SK-N-SH (cell line): Measurements from ENCODE around the gene MYO16. TPM values are rescaled to one million over a fixed set of nuclear protein-coding genes. Genes with fewer than 3 reads are reported as not detected.
A peak's percentile ranks its signal among the peaks of the same experiment; 100 is the strongest.

Source experiments
- CTCF ChIA-PET: fragments of 300-600, 350-600 bp; formaldehyde crosslinking; extraction: SDS; loops from one replicate; lab custom pipeline; 2021; lab: Yijun Ruan, JAX
- POLR2A ChIA-PET: fragments of 350-600 bp; sonication (Branson Sonifier 250); formaldehyde crosslinking; extraction: SDS; loops from one replicate; lab custom pipeline; 2020; ENCODE audit warnings: antibody characterized with exemption, inconsistent platforms; lab: Yijun Ruan, JAX
- DNase-seq: peaks from one replicate; pipeline ENCODE4 v3.0.0; 2012
- H2AFZ ChIP-seq: fragments of 200-600 bp; sonication (generic); 2 replicates; pipeline ENCODE4 v1.8.1; 2016; ENCODE audit warnings: antibody characterized with exemption, mild to moderate bottlenecking, low read depth
- H3F3A ChIP-seq: fragments of 200-600 bp; sonication (generic); replicated peaks from 2 replicates; pipeline ENCODE3; 2016; ENCODE audit warnings: antibody characterized with exemption, mild to moderate bottlenecking; ENCODE audit not compliant: insufficient read depth
- H3K27ac ChIP-seq, 2 experiments: fragments of 200-500 bp in 1 of 2; fragments of 200-600 bp in 1 of 2; sonication (Bioruptor generic) in 1 of 2; sonication (generic), shearing (Covaris generic) in 1 of 2; 2 replicates each; pipeline versions ENCODE4 v1.5.1 to v1.6.1; 2014 to 2016; ENCODE audit warnings: low read depth in 2 of 2, inconsistent platforms in 1 of 2, low read length in 1 of 2, mild to moderate bottlenecking in 1 of 2, mixed read lengths in 1 of 2
- H3K27me3 ChIP-seq: fragments of 200-600 bp; sonication (generic), shearing (Covaris generic); 2 replicates; pipeline ENCODE4 v1.6.1; 2016; ENCODE audit warnings: mixed run types; ENCODE audit not compliant: insufficient read depth
- H3K36me3 ChIP-seq, 2 experiments: fragments of 200-500 bp in 1 of 2; fragments of 200-600 bp in 1 of 2; sonication (Bioruptor generic) in 1 of 2; sonication (generic) in 1 of 2; replicated peaks in 1 of 2; 2 replicates each; pipeline versions ENCODE3 to v1.5.1; 2014 to 2016; ENCODE audit warnings: low read length in 1 of 2, mild to moderate bottlenecking in 1 of 2; ENCODE audit not compliant: insufficient read depth in 2 of 2, control insufficient read depth in 1 of 2
- H3K4me1 ChIP-seq, 2 experiments: fragments of 200-500 bp in 1 of 2; fragments of 200-600 bp in 1 of 2; sonication (Bioruptor generic) in 1 of 2; sonication (generic), shearing (Covaris generic) in 1 of 2; 2 replicates each; pipeline versions ENCODE4 v1.5.1 to v1.6.1; 2014 to 2016; ENCODE audit warnings: low read depth in 1 of 2, low read length in 1 of 2, mixed run types in 1 of 2; ENCODE audit not compliant: insufficient read depth in 2 of 2, control insufficient read depth in 1 of 2
- H3K4me2 ChIP-seq: fragments of 200-600 bp; sonication (generic), shearing (Covaris generic); 2 replicates; pipeline ENCODE4 v1.6.1; 2017; ENCODE audit warnings: mixed run types
- H3K4me3 ChIP-seq, 2 experiments: fragments of 200-500 bp in 1 of 2; fragments of 200-600 bp in 1 of 2; sonication (Bioruptor generic) in 1 of 2; sonication (generic), shearing (Covaris generic) in 1 of 2; 2 replicates each; pipeline versions ENCODE4 v1.5.1 to v1.8.1; 2014 to 2016; ENCODE audit warnings: low read depth in 2 of 2, inconsistent platforms in 1 of 2, low read length in 1 of 2, mild to moderate bottlenecking in 1 of 2, mixed read lengths in 1 of 2, moderate library complexity in 1 of 2
- H3K79me2 ChIP-seq: fragments of 200-600 bp; sonication (generic); 2 replicates; pipeline ENCODE4 v1.8.1; 2017; ENCODE audit warnings: mild to moderate bottlenecking; ENCODE audit not compliant: insufficient read depth
- H3K9ac ChIP-seq: fragments of 200-600 bp; sonication (generic); 2 replicates; pipeline ENCODE4 v1.6.1; 2017; ENCODE audit warnings: mixed run types
- H3K9me2 ChIP-seq: fragments of 200-600 bp; sonication (generic); 2 replicates; pipeline ENCODE4 v1.6.1; 2017; ENCODE audit warnings: mixed run types
- H3K9me3 ChIP-seq: fragments of 200-600 bp; sonication (generic); 2 replicates; pipeline ENCODE4 v1.6.1; 2017; ENCODE audit warnings: mixed run types, mild to moderate bottlenecking, moderate library complexity
- H4K20me1 ChIP-seq: fragments of 200-600 bp; sonication (generic); 2 replicates; pipeline ENCODE4 v1.6.1; 2017; ENCODE audit warnings: mild to moderate bottlenecking, mixed run types; ENCODE audit not compliant: insufficient read depth
- CTCF ChIP-seq: fragments of 200-600 bp; sonication (generic); IDR thresholded peaks from 2 replicates; pipeline ENCODE4 v1.6.1; 2017; ENCODE audit warnings: antibody characterized with exemption, mild to moderate bottlenecking, moderate library complexity
- ELF1 ChIP-seq: IDR thresholded peaks from 2 replicates; pipeline ENCODE4 v1.4.0; 2012
- FOSL2 ChIP-seq: IDR thresholded peaks from 2 replicates; pipeline ENCODE4 v1.4.0; 2012; ENCODE audit warnings: low read depth, mild to moderate bottlenecking, moderate library complexity, borderline replicate concordance
- GABPA ChIP-seq: IDR thresholded peaks from 2 replicates; pipeline ENCODE4 v1.4.0; 2012; ENCODE audit warnings: low read depth, mild to moderate bottlenecking
- JUND ChIP-seq: IDR thresholded peaks from 2 replicates; pipeline ENCODE4 v1.4.0; 2012
- MEF2A ChIP-seq: IDR thresholded peaks from 2 replicates; pipeline ENCODE4 v1.4.0; 2012; ENCODE audit warnings: low read depth, borderline replicate concordance
- NFIC ChIP-seq: IDR thresholded peaks from 2 replicates; pipeline ENCODE4 v1.4.0; 2012; ENCODE audit warnings: borderline replicate concordance
- POLR2AphosphoS5 ChIP-seq: IDR thresholded peaks from 2 replicates; pipeline ENCODE4 v1.6.1; 2012; ENCODE audit warnings: low read depth, low read length
- RAD21 ChIP-seq: IDR thresholded peaks from 2 replicates; pipeline ENCODE4 v1.6.1; 2012; ENCODE audit warnings: mild to moderate bottlenecking, low read length
- SMC3 ChIP-seq: IDR thresholded peaks from 2 replicates; pipeline ENCODE4 v1.6.1; 2012; ENCODE audit warnings: low read depth, low read length, improper control_type of control experiment
- TAF1 ChIP-seq: IDR thresholded peaks from 2 replicates; pipeline ENCODE4 v1.6.1; 2012; ENCODE audit warnings: low read depth, mild to moderate bottlenecking, low read length, moderate library complexity, borderline replicate concordance
- USF2 ChIP-seq: fragments of 150-350 bp; IDR thresholded peaks from 2 replicates; pipeline ENCODE4 v1.6.1; 2017; ENCODE audit warnings: antibody characterized with exemption, low read length, low read depth, borderline replicate concordance
- YY1 ChIP-seq: IDR thresholded peaks from 2 replicates; pipeline ENCODE4 v1.4.0; 2012; ENCODE audit warnings: low read depth, mild to moderate bottlenecking
- ZBTB33 ChIP-seq: IDR thresholded peaks from 2 replicates; pipeline ENCODE4 v1.4.0; 2012; ENCODE audit warnings: low read depth, borderline replicate concordance
- WGBS: methylation state at CpG from one replicate; pipeline ENCODE4 v1.1.6; 2017; ENCODE audit warnings: low lambda C conversion rate; 5-methylcytosine and 5-hydroxymethylcytosine counted together
- polyA plus RNA-seq, 3 experiments: library from polyadenylated mRNA; depleted of rRNA; stranded (reverse); fragments of >200 nt; gene quantifications; 2 replicates each; pipeline ENCODE4 v1.2.3, GENCODE V29; 2012

The MYO16 gene
- polyA plus RNA-seq, 1 of the 3 experiments (the other 2 are of a cell fraction) = 0.07 TPM

- Histone ChIP-seq H3K9ac (no peak overlapping the region), H3K9me2 (no peaks in the 10 kb centered on the region), H3K4me1 (peaks cover 0 to 3% of the 10 kb centered on the region in 2 experiments; a peak in 1 of 4 replicates), H3K27ac (no peak overlapping the region), H3K4me3 (no peak overlapping the region), H3K9me3 (no peaks in the 10 kb centered on the region), H2AFZ (no peak overlapping the region), H4K20me1 (no peaks in the 10 kb centered on the region), H3K79me2 (no peaks in the 10 kb centered on the region), H3K36me3 (no peaks in the 10 kb centered on the region), H3K4me2 (no peak overlapping the region), H3K27me3 (no peaks in the 10 kb centered on the region), H3F3A (peaks cover 7% of the 10 kb centered on the region)
- ChIA-PET CTCF (interaction anchor here (0.6 to 2.1 kb wide), 4 partner anchors 281 to 547 kb away, joined by 3 to 10 read pairs (median 3); no protein-coding TSS in a partner anchor), POLR2A (no interaction called here)
- DNase-seq = no peak
- TF ChIP-seq SMC3 (no peak), GABPA (no peak), NFIC (no peak), FOSL2 (no peak), JUND (no peak), RAD21 (no peak), POLR2AphosphoS5 (no peak), TAF1 (no peak), MEF2A (no peak), ZBTB33 (no peak), YY1 (no peak)
- WGBS = 11% methylated on average over 2 of the region's 2 CpGs
Observed at GRCh38 chr13:108889324-108889984, 260.0 kb downstream of the MYO16 start.

GRCh38 chr13:108895220-108895704, 265.9 kb downstream of the MYO16 start:
- H3K4me3 ChIP-seq = no peak overlapping the region
- H3K27me3 ChIP-seq = no peaks in the 10 kb centered on the region
- CTCF ChIA-PET = interaction anchor here (0.6 to 6.6 kb wide), 60 partner anchors 8 to 1697 kb away, joined by 3 to 129 read pairs (median 4); partner anchors contain the start of gene MYO16
- H3K9me3 ChIP-seq = no peaks in the 10 kb centered on the region
- H2AFZ ChIP-seq = no peak overlapping the region
- no peak overlapping the region for H3K27ac ChIP-seq
- H3K79me2 ChIP-seq = no peaks in the 10 kb centered on the region
- no peak overlapping the region for H3K4me2 ChIP-seq
- no peaks in the 10 kb centered on the region for H3K9me2 ChIP-seq
- no peaks in the 10 kb centered on the region for H4K20me1 ChIP-seq
- TF ChIP-seq CTCF (peak; percentile 68), RAD21 (peak; percentile 81), SMC3 (peak; percentile 28), USF2 (no peak), ELF1 (no peak)
- DNase-seq = peak; percentile 38
- H3K4me1 ChIP-seq = peaks cover 0 to 3% of the 10 kb centered on the region in 2 experiments; a peak in 1 of 4 replicates
- peaks cover 7% of the 10 kb centered on the region for H3F3A ChIP-seq
- POLR2A ChIA-PET = no interaction called here
- H3K36me3 ChIP-seq = no peaks in the 10 kb centered on the region
- 7% methylated on average over 5 of the region's 5 CpGs for WGBS
- no peak overlapping the region for H3K9ac ChIP-seq
